ENCODE data around the gene OR7A5.

GRCh38 chr19:14804765-14805164, 30.2 kb downstream of the OR7A5 start:
- TF ChIP-seq CTCF (IDR thresholded peaks at IDR 0.05), result no peak
- TF ChIP-seq ZFX (IDR thresholded peaks at IDR 0.05; ENCODE audit: borderline replicate concordance), result no peak

All from 22Rv1 (cell line).